OCI-LY1 (cell line): ENCODE data around the gene IGLL5.

Experiments
- EZH2 ChIP-seq: fragments of 200-600 bp; sonication (generic), shearing (Covaris generic); IDR thresholded peaks from 2 replicates; pipeline ENCODE4 v1.8.0; 2017; ENCODE audit warnings: borderline replicate concordance, mixed run types, mild to moderate bottlenecking, antibody characterized with exemption, low read length, moderate library complexity, mixed read lengths
- TF ChIP-seq, protein P1 (sequence below): fragments of 200-600 bp; sonication (generic), shearing (Covaris generic); IDR thresholded peaks from 2 replicates; pipeline ENCODE4 v1.5.1; 2017; ENCODE audit warnings: mild to moderate bottlenecking, antibody characterized with exemption, low read length, moderate library complexity, mixed read lengths

DNA sequence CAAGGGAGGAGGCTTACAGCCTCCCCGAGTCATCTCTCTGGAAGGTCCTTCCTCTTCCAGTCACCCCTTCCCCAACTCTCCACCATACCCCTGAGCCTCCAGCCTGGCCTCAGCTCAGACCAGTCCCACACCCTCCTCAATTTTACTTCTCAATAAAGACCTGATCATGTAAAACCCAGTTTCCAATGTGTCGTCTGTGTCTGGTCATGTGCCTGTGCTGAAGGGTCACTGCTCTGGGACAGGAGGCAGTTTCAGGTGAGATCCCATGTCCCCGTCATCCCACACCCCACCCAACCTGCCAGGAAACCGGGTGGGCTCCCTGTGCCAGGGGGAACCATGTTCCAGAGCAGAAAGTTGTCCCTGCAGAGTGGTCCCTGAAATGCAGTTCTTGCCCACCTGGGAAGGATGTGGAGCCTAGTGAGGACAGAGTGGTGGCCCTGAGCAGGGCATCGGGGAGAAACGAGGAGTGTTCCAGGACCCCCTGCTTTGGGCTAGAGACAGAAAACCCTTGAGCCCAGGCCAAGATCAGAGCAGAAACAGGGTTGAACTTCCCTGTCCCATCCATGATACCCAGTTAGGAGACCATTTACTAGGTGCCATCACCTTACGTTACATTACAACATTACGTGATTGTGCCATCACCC, 19.4 kb downstream of the IGLL5 start:
- TF ChIP-seq, protein P1, sequence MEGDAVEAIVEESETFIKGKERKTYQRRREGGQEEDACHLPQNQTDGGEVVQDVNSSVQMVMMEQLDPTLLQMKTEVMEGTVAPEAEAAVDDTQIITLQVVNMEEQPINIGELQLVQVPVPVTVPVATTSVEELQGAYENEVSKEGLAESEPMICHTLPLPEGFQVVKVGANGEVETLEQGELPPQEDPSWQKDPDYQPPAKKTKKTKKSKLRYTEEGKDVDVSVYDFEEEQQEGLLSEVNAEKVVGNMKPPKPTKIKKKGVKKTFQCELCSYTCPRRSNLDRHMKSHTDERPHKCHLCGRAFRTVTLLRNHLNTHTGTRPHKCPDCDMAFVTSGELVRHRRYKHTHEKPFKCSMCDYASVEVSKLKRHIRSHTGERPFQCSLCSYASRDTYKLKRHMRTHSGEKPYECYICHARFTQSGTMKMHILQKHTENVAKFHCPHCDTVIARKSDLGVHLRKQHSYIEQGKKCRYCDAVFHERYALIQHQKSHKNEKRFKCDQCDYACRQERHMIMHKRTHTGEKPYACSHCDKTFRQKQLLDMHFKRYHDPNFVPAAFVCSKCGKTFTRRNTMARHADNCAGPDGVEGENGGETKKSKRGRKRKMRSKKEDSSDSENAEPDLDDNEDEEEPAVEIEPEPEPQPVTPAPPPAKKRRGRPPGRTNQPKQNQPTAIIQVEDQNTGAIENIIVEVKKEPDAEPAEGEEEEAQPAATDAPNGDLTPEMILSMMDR: no peak
- no peak for TF ChIP-seq EZH2
